ENCODE results near the gene CCDC102A.

- TF ChIP-seq, protein P1, sequence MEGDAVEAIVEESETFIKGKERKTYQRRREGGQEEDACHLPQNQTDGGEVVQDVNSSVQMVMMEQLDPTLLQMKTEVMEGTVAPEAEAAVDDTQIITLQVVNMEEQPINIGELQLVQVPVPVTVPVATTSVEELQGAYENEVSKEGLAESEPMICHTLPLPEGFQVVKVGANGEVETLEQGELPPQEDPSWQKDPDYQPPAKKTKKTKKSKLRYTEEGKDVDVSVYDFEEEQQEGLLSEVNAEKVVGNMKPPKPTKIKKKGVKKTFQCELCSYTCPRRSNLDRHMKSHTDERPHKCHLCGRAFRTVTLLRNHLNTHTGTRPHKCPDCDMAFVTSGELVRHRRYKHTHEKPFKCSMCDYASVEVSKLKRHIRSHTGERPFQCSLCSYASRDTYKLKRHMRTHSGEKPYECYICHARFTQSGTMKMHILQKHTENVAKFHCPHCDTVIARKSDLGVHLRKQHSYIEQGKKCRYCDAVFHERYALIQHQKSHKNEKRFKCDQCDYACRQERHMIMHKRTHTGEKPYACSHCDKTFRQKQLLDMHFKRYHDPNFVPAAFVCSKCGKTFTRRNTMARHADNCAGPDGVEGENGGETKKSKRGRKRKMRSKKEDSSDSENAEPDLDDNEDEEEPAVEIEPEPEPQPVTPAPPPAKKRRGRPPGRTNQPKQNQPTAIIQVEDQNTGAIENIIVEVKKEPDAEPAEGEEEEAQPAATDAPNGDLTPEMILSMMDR (tag by site-specific recombination; IDR thresholded peaks at IDR 0.05): no peak
- no peak for TF ChIP-seq SETDB1 (IDR thresholded peaks at IDR 0.05; ENCODE audit: insufficient read length, low read length)
These were observed 57.8 kb downstream of the CCDC102A start for GRCh38 chr16:57478396-57479204.

All from HEK293 (cell line).